HEK293T (cell line): Measurements from ENCODE around the gene CTBP1.
A peak's percentile ranks its signal among the peaks of the same experiment; 100 is the strongest.

Source experiments
- CTCF ChIA-PET: fragments of 350-600 bp; formaldehyde crosslinking; extraction: SDS; loops from one replicate; lab custom pipeline; 2021; ENCODE audit warnings: antibody characterized with exemption, inconsistent platforms; lab: Yijun Ruan, JAX
- POLR2A ChIA-PET: fragments of 350-600 bp; formaldehyde crosslinking; extraction: SDS; loops from one replicate; lab custom pipeline; 2020; ENCODE audit warnings: antibody characterized with exemption, inconsistent platforms; lab: Yijun Ruan, JAX
- DNase-seq: peaks from one replicate; pipeline ENCODE4 v3.0.0; 2012; ENCODE audit warnings: mixed read lengths; ENCODE audit errors: extremely low spot score
- ARNT ChIP-seq: fragments of 450-650 bp; IDR thresholded peaks from 2 replicates; pipeline ENCODE4 v1.6.1; 2017; ENCODE audit warnings: mild to moderate bottlenecking
- BHLHE40 ChIP-seq: fragments of 450-650 bp; IDR thresholded peaks from 2 replicates; pipeline ENCODE4 v1.6.1; 2016; ENCODE audit warnings: mild to moderate bottlenecking, moderate library complexity, borderline replicate concordance
- CTBP1 ChIP-seq: fragments of 450-650 bp; IDR thresholded peaks from 2 replicates; pipeline ENCODE4 v1.6.1; 2016; ENCODE audit warnings: borderline replicate concordance
- ELF4 ChIP-seq: fragments of 450-650 bp; IDR thresholded peaks from 2 replicates; pipeline ENCODE4 v1.6.1; 2017; ENCODE audit warnings: antibody characterized with exemption
- FOXA1 ChIP-seq: fragments of 450-650 bp; IDR thresholded peaks from 2 replicates; pipeline ENCODE4 v1.6.1; 2016; ENCODE audit warnings: mild to moderate bottlenecking
- FOXK2 ChIP-seq: fragments of 450-650 bp; IDR thresholded peaks from 2 replicates; pipeline ENCODE4 v1.6.1; 2016; ENCODE audit warnings: mild to moderate bottlenecking
- FOXM1 ChIP-seq: fragments of 450-650 bp; IDR thresholded peaks from 2 replicates; pipeline ENCODE4 v1.6.1; 2017; ENCODE audit warnings: mild to moderate bottlenecking, borderline replicate concordance
- HDGF ChIP-seq: fragments of 450-650 bp; IDR thresholded peaks from 2 replicates; pipeline ENCODE4 v1.6.1; 2017; ENCODE audit warnings: antibody characterized with exemption, borderline replicate concordance
- L3MBTL2 ChIP-seq: fragments of 450-650 bp; conservative IDR thresholded peaks from 2 replicates; pipeline ENCODE4 v1.6.1; 2016; ENCODE audit warnings: mild to moderate bottlenecking
- LEF1 ChIP-seq: fragments of 450-650 bp; IDR thresholded peaks from 2 replicates; pipeline ENCODE4 v1.6.1; 2017; ENCODE audit warnings: mild to moderate bottlenecking, borderline replicate concordance
- NFRKB ChIP-seq: fragments of 450-650 bp; IDR thresholded peaks from 2 replicates; pipeline ENCODE4 v1.6.1; 2016; ENCODE audit warnings: mild to moderate bottlenecking, moderate library complexity
- SP1 ChIP-seq: fragments of 450-650 bp; IDR thresholded peaks from 2 replicates; pipeline ENCODE4 v1.6.1; 2017
- SUZ12 ChIP-seq: fragments of 450-650 bp; IDR thresholded peaks from 2 replicates; pipeline ENCODE4 v1.6.1; 2016; ENCODE audit warnings: mild to moderate bottlenecking
- TARDBP ChIP-seq: fragments of 450-650 bp; IDR thresholded peaks from 2 replicates; pipeline ENCODE4 v1.6.1; 2016
- ZNF384 ChIP-seq: fragments of 450-650 bp; IDR thresholded peaks from 2 replicates; pipeline ENCODE4 v1.6.1; 2016
- TF ChIP-seq, protein P1 (sequence below): fragments of 450-650 bp; IDR thresholded peaks from 2 replicates; pipeline ENCODE4 v1.6.1; 2016

CTBP1 gene

DNA sequence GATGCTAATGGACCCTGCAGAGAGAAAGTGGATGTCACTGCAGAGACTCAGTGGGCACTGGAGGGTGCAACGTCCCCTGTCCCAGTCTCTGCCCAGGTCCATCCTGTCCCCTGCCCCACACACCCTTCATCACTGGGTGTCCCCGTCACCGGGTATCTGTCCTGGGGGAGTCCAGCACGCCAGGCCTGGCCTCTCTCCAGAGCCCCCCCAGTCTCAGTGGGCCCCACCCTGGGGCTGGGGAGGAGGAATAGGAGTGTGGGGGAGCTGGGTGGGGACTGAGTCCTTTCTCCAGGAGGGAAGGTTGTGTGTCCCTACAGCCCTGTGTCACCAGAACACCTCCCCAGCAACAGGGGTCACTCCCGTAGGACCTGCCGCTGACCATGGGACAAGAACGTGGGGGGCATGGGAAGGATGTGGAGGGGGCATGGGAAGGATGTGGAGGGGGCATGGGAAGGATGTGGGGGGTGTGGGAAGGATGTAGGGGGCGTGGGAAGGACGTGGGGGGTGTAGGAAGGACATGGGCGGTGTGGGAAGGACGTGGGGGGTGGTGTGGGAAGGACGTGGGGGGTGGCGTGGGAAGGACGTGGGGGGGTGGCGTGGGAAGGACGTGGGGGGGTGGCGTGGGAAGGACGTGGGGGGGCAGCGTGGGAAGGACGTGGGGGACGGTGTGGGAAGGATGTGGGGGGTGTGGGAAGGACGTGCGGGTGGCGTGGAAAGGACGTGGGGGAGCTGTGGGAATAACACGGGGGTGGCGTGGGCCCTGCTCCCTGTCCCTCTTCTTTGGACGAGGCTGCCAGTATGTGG lies 55.5 kb downstream of the CTBP1 start:
- DNase-seq: no peak
- POLR2A ChIA-PET: interaction anchor here (1.0 kb wide), 1 partner anchor 10 kb away, joined by 3 read pairs; no protein-coding TSS in a partner anchor
- TF ChIP-seq NFRKB (no peak), HDGF (no peak), FOXK2 (no peak), L3MBTL2 (no peak), FOXA1 (no peak), LEF1 (no peak), ARNT (no peak), BHLHE40 (no peak), ZNF384 (no peak), TARDBP (no peak), FOXM1 (no peak), SP1 (no peak)
- CTCF ChIA-PET: no interaction called here

DNA sequence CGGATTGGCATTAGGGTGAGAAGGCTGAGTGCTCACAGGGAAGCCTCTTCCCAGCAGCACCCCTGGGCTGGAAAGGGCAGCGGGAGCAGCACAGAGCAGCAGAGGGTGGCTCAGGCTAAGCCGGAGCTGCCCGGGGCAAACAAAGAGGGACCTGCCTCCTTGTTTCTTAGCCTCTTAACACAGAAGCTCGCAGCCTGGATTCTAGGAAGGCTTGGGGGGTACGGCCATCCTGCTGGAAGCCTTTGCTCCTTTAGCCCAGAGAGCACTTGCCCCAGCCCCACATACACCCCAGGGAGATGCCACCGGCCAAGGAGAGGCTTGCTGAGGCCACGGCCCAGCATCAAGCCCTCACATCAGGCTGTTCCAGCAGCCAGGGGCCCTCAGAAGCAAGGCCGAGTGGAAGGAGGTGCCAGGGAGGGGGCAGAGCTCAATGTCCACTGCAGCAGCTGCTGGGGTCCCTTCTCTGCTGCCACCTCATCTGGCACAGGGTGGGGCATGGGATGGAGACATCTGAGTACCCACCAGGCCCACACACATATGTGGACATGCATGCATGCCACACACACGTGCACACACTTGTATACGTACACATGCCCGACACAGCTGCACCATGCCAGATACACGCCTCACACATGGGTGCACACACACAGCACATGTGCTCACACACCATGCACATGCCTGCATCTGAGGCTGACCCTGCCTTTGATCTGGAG lies 56.3 kb downstream of the CTBP1 start:
- POLR2A ChIA-PET: interaction anchor here (1.0 kb wide), 1 partner anchor 9 kb away, joined by 3 read pairs; no protein-coding TSS in a partner anchor
- no peak for DNase-seq
- TF ChIP-seq ARNT: no peak
- no peak for TF ChIP-seq NFRKB
- TF ChIP-seq, protein P1, sequence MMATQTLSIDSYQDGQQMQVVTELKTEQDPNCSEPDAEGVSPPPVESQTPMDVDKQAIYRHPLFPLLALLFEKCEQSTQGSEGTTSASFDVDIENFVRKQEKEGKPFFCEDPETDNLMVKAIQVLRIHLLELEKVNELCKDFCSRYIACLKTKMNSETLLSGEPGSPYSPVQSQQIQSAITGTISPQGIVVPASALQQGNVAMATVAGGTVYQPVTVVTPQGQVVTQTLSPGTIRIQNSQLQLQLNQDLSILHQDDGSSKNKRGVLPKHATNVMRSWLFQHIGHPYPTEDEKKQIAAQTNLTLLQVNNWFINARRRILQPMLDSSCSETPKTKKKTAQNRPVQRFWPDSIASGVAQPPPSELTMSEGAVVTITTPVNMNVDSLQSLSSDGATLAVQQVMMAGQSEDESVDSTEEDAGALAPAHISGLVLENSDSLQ: no peak
- no peak for TF ChIP-seq CTBP1
- no peak for TF ChIP-seq L3MBTL2
- CTCF ChIA-PET: no interaction called here

- no peak for DNase-seq
- no peak for TF ChIP-seq SP1
- TF ChIP-seq, protein P1: no peak
- no peak for TF ChIP-seq SUZ12
- TF ChIP-seq LEF1: no peak
- POLR2A ChIA-PET: no interaction called here
- CTCF ChIA-PET: no interaction called here
These were observed 56.8 kb downstream of the CTBP1 start for GRCh38 chr4:1192091-1192492.

GRCh38 chr4:1191621-1192020 lies 57.3 kb downstream of the CTBP1 start:
- no peak for DNase-seq
- ChIA-PET POLR2A (no interaction called here), CTCF (no interaction called here)
- TF ChIP-seq SUZ12 (no peak), SP1 (no peak), FOXK2 (no peak)

GRCh38 chr4:1187182-1187581 lies 61.7 kb downstream of the CTBP1 start:
- DNase-seq: no peak
- CTCF ChIA-PET: no interaction called here
- TF ChIP-seq SP1 (no peak), NFRKB (no peak), FOXK2 (no peak), FOXA1 (no peak)
- TF ChIP-seq, protein P1: peak; percentile 22; the same call in 1 of the 2 replicates
- POLR2A ChIA-PET: no interaction called here

GRCh38 chr4:1183985-1184773 lies 64.8 kb downstream of the CTBP1 start:
- ChIA-PET POLR2A (interaction anchor here (0.7 to 1.1 kb wide), 2 partner anchors 9 to 16 kb away, joined by 3 read pairs; no protein-coding TSS in a partner anchor), CTCF (no interaction called here)
- no peak for DNase-seq
- TF ChIP-seq ZNF384 (no peak), TARDBP (no peak), CTBP1 (no peak), L3MBTL2 (no peak), LEF1 (no peak), BHLHE40 (no peak), NFRKB (no peak), SUZ12 (no peak), SP1 (no peak), FOXM1 (no peak), FOXA1 (no peak), HDGF (no peak), ELF4 (no peak), ARNT (no peak), FOXK2 (no peak)
- TF ChIP-seq, protein P1: no peak
